Fibroblast of skin of scalp (primary cell): ENCODE data around the gene ZC3H8.

ENCODE experiments used
- DNase-seq: peaks from one replicate; pipeline ENCODE4 v3.0.0-alpha.2; 2013

The ZC3H8 gene

DNA sequence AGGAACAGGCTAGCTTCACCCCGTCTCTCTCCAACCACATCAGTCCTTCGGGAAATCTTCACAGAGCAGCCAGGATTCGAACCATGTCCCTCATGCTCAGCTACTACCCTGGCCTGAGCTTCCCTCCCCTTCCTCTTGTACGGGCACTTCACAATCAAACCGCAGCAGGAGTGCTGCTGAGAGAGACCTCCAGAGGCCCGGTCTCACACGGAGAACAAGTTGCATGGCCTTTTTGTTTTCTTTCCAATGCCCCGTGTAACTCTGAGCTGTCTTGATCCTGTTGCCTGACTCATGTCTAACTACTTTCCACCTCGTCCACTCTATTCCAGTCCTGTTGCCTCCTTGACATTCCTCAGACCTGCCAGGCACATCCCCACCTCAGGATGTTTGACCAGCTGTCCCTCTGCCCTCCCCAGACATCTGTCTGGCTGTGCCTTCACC is 91.3 kb downstream of the ZC3H8 start:
- no peak for DNase-seq

DNA sequence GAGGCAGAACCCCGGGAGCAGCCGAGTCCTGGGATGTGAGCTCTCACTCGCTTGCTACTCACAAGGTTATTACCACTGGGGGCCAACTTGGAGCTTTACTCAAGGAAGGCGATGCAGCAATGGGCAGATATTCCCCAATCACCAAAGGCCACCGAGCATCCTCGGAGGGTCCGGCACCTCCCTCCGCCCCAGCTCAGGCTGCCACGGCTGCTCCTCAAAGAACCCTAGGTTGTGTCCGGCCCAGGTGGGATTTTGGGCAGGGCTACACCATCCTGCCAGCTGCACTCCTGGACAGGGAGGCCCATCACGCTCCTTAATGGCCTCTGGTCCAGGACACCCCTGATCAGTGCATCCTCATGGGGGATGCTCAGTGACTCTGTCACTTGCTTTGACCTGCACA is 91.9 kb downstream of the ZC3H8 start:
- DNase-seq = no peak

DNA sequence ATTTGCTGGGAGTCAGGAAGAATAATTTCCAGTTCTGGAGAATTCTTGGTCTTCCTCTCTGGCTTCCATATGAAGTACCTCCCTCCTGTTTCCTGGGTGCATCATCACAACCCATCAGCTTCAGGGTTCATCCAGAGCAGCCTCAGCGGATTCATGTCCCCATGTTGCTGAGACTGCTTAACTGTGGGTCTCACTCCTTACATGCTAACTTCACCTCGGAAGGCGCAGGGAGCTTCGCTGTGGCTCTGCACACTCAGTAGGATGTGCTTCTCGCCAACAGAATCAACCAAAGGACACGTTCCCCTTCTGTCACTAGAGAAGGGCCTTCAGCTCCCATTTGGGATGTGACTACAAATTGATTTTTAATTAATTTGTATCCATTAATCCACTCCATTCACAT is 92.5 kb downstream of the ZC3H8 start:
- DNase-seq = no peak
